H9 (cell line): ENCODE measurements around the gene CYRIA. TPM values are rescaled to one million over a fixed set of nuclear protein-coding genes. Genes with fewer than 3 reads are reported as not detected.

Experiments
- DNase-seq: peaks from one replicate; pipeline ENCODE4 v3.0.0-alpha.2; 2017
- H2AFZ ChIP-seq: one replicate; pipeline ENCODE4 v1.6.1; 2013; ENCODE audit warnings: mild to moderate bottlenecking, low read length, control low read depth, moderate library complexity
- H2AK5ac ChIP-seq: 2 replicates; pipeline ENCODE4 v1.6.1; 2013; ENCODE audit warnings: low read length, control low read depth, mixed read lengths; ENCODE audit not compliant: insufficient read length
- H2BK120ac ChIP-seq: one replicate; pipeline ENCODE4 v1.6.1; 2013; ENCODE audit warnings: low read depth, mild to moderate bottlenecking, low read length, control low read depth, inconsistent platforms; ENCODE audit not compliant: poor library complexity, severe bottlenecking
- H2BK12ac ChIP-seq: 2 replicates; pipeline ENCODE4 v1.6.1; 2013; ENCODE audit warnings: low read length, control low read depth, mixed read lengths, low read depth; ENCODE audit not compliant: insufficient read length
- H2BK15ac ChIP-seq: 2 replicates; pipeline ENCODE4 v1.6.1; 2013; ENCODE audit warnings: low read depth, low read length, control low read depth
- H2BK20ac ChIP-seq: one replicate; pipeline ENCODE4 v1.6.1; 2013; ENCODE audit warnings: low read depth, mild to moderate bottlenecking, low read length, control low read depth, inconsistent platforms; ENCODE audit not compliant: poor library complexity, severe bottlenecking
- H2BK5ac ChIP-seq: 2 replicates; pipeline ENCODE4 v1.6.1; 2013; ENCODE audit warnings: low read length, control low read depth, mixed read lengths; ENCODE audit not compliant: insufficient read length
- H3K14ac ChIP-seq: 2 replicates; pipeline ENCODE4 v1.6.1; 2013; ENCODE audit warnings: low read length, control low read depth; ENCODE audit not compliant: insufficient read depth
- H3K18ac ChIP-seq: 2 replicates; pipeline ENCODE4 v1.6.1; 2013; ENCODE audit warnings: low read depth, mild to moderate bottlenecking, mixed read lengths, low read length, control low read depth; ENCODE audit not compliant: insufficient read length
- H3K23ac ChIP-seq: 2 replicates; pipeline ENCODE4 v1.6.1; 2013; ENCODE audit warnings: low read length, control low read depth, mixed read lengths, low read depth; ENCODE audit not compliant: insufficient read length
- H3K23me2 ChIP-seq: 2 replicates; pipeline ENCODE4 v1.6.1; 2013; ENCODE audit warnings: low read depth, mild to moderate bottlenecking, mixed read lengths, low read length, control low read depth; ENCODE audit not compliant: insufficient read length, poor library complexity, severe bottlenecking
- H3K27ac ChIP-seq: 2 replicates; pipeline ENCODE4 v1.5.1; 2013; ENCODE audit warnings: low read length, control low read depth, mixed read lengths, low read depth; ENCODE audit not compliant: insufficient read length
- H3K27me3 ChIP-seq: 2 replicates; pipeline ENCODE4 v1.6.1; 2013; ENCODE audit warnings: low read length, control low read depth, inconsistent platforms; ENCODE audit not compliant: insufficient read depth
- H3K4ac ChIP-seq: 2 replicates; pipeline ENCODE4 v1.6.1; 2013; ENCODE audit warnings: low read depth, mild to moderate bottlenecking, control low read depth, inconsistent platforms, low read length, moderate library complexity
- H3K4me1 ChIP-seq: 2 replicates; pipeline ENCODE4 v1.6.1; 2013; ENCODE audit warnings: low read length, control low read depth, inconsistent platforms; ENCODE audit not compliant: insufficient read depth
- H3K4me2 ChIP-seq: 2 replicates; pipeline ENCODE4 v1.6.1; 2013; ENCODE audit warnings: low read length, control low read depth, mixed read lengths; ENCODE audit not compliant: insufficient read length, insufficient read depth
- H3K56ac ChIP-seq: 2 replicates; pipeline ENCODE4 v1.6.1; 2013; ENCODE audit warnings: low read depth, mild to moderate bottlenecking, mixed read lengths, low read length, control low read depth; ENCODE audit not compliant: insufficient read length
- H3K79me1 ChIP-seq: 2 replicates; pipeline ENCODE4 v1.6.1; 2013; ENCODE audit warnings: low read depth, mild to moderate bottlenecking, moderate library complexity, low read length, control low read depth, inconsistent platforms; ENCODE audit not compliant: insufficient read depth, poor library complexity, severe bottlenecking
- H3K79me2 ChIP-seq: 2 replicates; pipeline ENCODE4 v1.6.1; 2013; ENCODE audit warnings: low read length, control low read depth, inconsistent platforms; ENCODE audit not compliant: insufficient read depth
- H3K9ac ChIP-seq: 2 replicates; pipeline ENCODE4 v1.6.1; 2013; ENCODE audit warnings: low read length, control low read depth, mixed read lengths; ENCODE audit not compliant: insufficient read length; ENCODE audit errors: extremely low read depth
- H3K9me3 ChIP-seq: one replicate; pipeline ENCODE4 v1.6.1; 2013; ENCODE audit warnings: low read depth, low read length, inconsistent platforms; ENCODE audit not compliant: control insufficient read depth
- H3T11ph ChIP-seq: one replicate; pipeline ENCODE4 v1.6.1; 2013; ENCODE audit warnings: mild to moderate bottlenecking, low read length, control low read depth, inconsistent platforms
- H4K20me1 ChIP-seq: one replicate; pipeline ENCODE4 v1.6.1; 2013; ENCODE audit not compliant: control insufficient read depth, insufficient read length, insufficient read depth
- H4K5ac ChIP-seq: 2 replicates; pipeline ENCODE4 v1.6.1; 2013; ENCODE audit warnings: low read depth, mild to moderate bottlenecking, mixed read lengths, low read length, control low read depth; ENCODE audit not compliant: insufficient read length
- H4K8ac ChIP-seq: replicated peaks from 2 replicates; pipeline ENCODE4 v1.6.1; 2013; ENCODE audit warnings: low read length, control low read depth, mixed read lengths, low read depth; ENCODE audit not compliant: insufficient read length
- H4K91ac ChIP-seq: 2 replicates; pipeline ENCODE4 v1.6.1; 2013; ENCODE audit warnings: low read depth, mild to moderate bottlenecking, moderate library complexity, mixed read lengths, low read length, control low read depth; ENCODE audit not compliant: insufficient read length
- H3K27ac Mint-ChIP-seq, 3 experiments: 2 replicates in 2 of 3; 3 replicates in 1 of 3; pipeline ENCODE4 v1.8.0; 2020 to 2021; ENCODE audit warnings: mixed read lengths in 3 of 3, mild to moderate bottlenecking in 1 of 3, moderate library complexity in 1 of 3
- H3K27me3 Mint-ChIP-seq: 2 replicates; pipeline ENCODE4 v1.8.0; 2021; ENCODE audit warnings: low read depth, mild to moderate bottlenecking, moderate library complexity, mixed read lengths
- H3K36me3 Mint-ChIP-seq, 3 experiments: 2 replicates in 2 of 3; 3 replicates in 1 of 3; pipeline ENCODE4 v1.8.0; 2020 to 2021; ENCODE audit warnings: low read depth in 3 of 3, mixed read lengths in 3 of 3; ENCODE audit not compliant: insufficient read depth in 1 of 3
- H3K4me1 Mint-ChIP-seq, 2 experiments: 2 replicates each; pipeline ENCODE4 v1.8.0; 2020; ENCODE audit warnings: mixed read lengths in 2 of 2
- H3K4me3 Mint-ChIP-seq, 2 experiments: 2 replicates in 1 of 2; 3 replicates in 1 of 2; pipeline ENCODE4 v1.8.0; 2020 to 2021; ENCODE audit warnings: mild to moderate bottlenecking in 2 of 2, mixed read lengths in 2 of 2, moderate library complexity in 1 of 2
- H3K9me3 Mint-ChIP-seq, 2 experiments: 2 replicates in 1 of 2; 3 replicates in 1 of 2; pipeline ENCODE4 v1.8.0; 2020; ENCODE audit warnings: mild to moderate bottlenecking in 2 of 2, mixed read lengths in 2 of 2, moderate library complexity in 1 of 2
- CTCF ChIP-seq: fragments of 200-600 bp; sonication (generic); conservative IDR thresholded peaks from 3 replicates; pipeline ENCODE4 v1.8.0; 2021; ENCODE audit warnings: antibody characterized with exemption, mild to moderate bottlenecking
- WGBS: extraction: QIAGEN DNeasy Blood & Tissue Kit; methylation state at CpG from one replicate; pipeline ENCODE4 v1.1.7; 2013; ENCODE audit warnings: missing lambda C conversion rate, low lambda C conversion rate, mixed read lengths; ENCODE audit not compliant: insufficient read length; ENCODE audit errors: extremely low coverage; 5-methylcytosine and 5-hydroxymethylcytosine counted together
- total RNA-seq: library from RNA; stranded (reverse); gene quantifications from 2 replicates; pipeline ENCODE4 v1.2.1, GENCODE V29; 2021

CYRIA gene
- total RNA-seq, 1 experiment from 2014 or later: 2.3 TPM

GRCh38 chr2:16626997-16627605 lies 38.5 kb downstream of the CYRIA start:
- H3K27ac ChIP-seq: no peak overlapping the region
- no peak overlapping the region for H4K5ac ChIP-seq
- H2AK5ac ChIP-seq: no peak overlapping the region
- Mint-ChIP-seq H3K27ac (no peak overlapping the region), H3K4me3 (no peak overlapping the region), H3K9me3 (no peaks in the 10 kb centered on the region), H3K27me3 (peaks cover 3% of the 10 kb centered on the region; the same call in 1 of the 2 replicates), H3K4me1 (peaks cover 28 to 32% of the 10 kb centered on the region in 2 experiments), H3K36me3 (no peaks in the 10 kb centered on the region; a peak in 1 of 7 replicates)
- H3K56ac ChIP-seq: no peak overlapping the region
- H3K9ac ChIP-seq: no peak overlapping the region
- H2BK20ac ChIP-seq: no peak overlapping the region
- no peak overlapping the region for H2BK12ac ChIP-seq
- no peak for DNase-seq
- no peak overlapping the region for H3K18ac ChIP-seq
- no peak overlapping the region for H3K14ac ChIP-seq
- WGBS: no CpG with 5 or more reads among the region's 6 CpGs
- H3K4me2 ChIP-seq: no peak overlapping the region
- H3T11ph ChIP-seq: no peak overlapping the region
- no peak overlapping the region for H3K4ac ChIP-seq
- no peaks in the 10 kb centered on the region for H4K20me1 ChIP-seq
- no peak overlapping the region for H2BK15ac ChIP-seq
- no peak for TF ChIP-seq CTCF
- H2AFZ ChIP-seq: no peak overlapping the region
- H3K4me1 ChIP-seq: peaks cover 4% of the 10 kb centered on the region; the same call in 1 of the 2 replicates
- H4K8ac ChIP-seq: no peak overlapping the region
- no peak overlapping the region for H4K91ac ChIP-seq
- H2BK120ac ChIP-seq: no peak overlapping the region
- H3K79me2 ChIP-seq: no peaks in the 10 kb centered on the region
- no peaks in the 10 kb centered on the region for H3K27me3 ChIP-seq
- H3K9me3 ChIP-seq: no peaks in the 10 kb centered on the region
- H3K23me2 ChIP-seq: no peaks in the 10 kb centered on the region
- H3K23ac ChIP-seq: no peak overlapping the region
- no peaks in the 10 kb centered on the region for H3K79me1 ChIP-seq
- no peak overlapping the region for H2BK5ac ChIP-seq
